ENCODE measurements around the gene FBH1.

FBH1 gene

DNA sequence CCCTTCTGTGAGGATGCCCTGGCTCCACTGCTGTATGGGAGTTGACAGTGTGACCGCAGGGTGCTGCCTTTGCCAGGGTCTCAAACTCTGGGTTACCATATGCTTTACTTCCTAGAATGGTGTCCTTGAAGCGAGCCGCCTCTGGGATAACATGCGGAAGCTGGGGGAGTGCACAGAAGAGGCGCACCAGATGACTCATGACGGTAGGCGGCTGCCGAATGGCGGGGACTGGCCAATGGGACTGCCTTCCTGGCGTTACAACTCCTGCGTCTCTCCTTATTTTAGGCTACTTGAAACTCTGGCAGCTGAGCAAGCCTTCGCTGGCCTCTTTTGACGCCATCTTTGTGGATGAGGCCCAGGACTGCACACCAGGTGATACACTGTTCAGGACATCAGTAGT lies 27.3 kb downstream of the FBH1 start:
- no peak for DNase-seq (ENCODE audit: low read depth)

DNA sequence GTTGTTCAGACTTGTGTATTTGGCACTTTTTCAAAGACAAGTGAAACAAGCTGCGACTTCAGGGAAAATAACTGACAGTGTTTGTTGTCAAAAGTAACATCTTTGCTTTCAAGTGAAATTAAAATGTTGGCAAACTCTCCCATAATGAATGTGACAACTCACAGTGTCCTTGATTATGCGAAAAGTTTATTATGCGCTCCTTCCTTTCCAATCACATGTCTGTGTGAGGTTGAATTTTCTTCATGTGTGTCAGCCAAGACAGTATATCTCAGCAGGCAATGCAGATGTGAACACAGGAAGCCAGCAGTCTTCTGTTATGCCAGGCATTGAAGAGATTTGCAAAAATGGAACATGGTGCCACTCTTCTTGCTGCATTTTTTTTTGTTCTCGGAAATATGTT lies 28.7 kb downstream of the FBH1 start:
- DNase-seq (ENCODE audit: low read depth) = no peak
- no peak overlapping the region for H3K4me3 ChIP-seq (replicated peaks; ENCODE audit: low read depth, low read length)
- TF ChIP-seq, protein P1, sequence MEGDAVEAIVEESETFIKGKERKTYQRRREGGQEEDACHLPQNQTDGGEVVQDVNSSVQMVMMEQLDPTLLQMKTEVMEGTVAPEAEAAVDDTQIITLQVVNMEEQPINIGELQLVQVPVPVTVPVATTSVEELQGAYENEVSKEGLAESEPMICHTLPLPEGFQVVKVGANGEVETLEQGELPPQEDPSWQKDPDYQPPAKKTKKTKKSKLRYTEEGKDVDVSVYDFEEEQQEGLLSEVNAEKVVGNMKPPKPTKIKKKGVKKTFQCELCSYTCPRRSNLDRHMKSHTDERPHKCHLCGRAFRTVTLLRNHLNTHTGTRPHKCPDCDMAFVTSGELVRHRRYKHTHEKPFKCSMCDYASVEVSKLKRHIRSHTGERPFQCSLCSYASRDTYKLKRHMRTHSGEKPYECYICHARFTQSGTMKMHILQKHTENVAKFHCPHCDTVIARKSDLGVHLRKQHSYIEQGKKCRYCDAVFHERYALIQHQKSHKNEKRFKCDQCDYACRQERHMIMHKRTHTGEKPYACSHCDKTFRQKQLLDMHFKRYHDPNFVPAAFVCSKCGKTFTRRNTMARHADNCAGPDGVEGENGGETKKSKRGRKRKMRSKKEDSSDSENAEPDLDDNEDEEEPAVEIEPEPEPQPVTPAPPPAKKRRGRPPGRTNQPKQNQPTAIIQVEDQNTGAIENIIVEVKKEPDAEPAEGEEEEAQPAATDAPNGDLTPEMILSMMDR (IDR thresholded peaks at IDR 0.05; ENCODE audit: low read length, missing control alignments) = no peak

More for the DNA sequence above, 27.3 kb downstream of the FBH1 start:
- TF ChIP-seq, protein P1 (IDR thresholded peaks at IDR 0.05; ENCODE audit: low read length, missing control alignments) = no peak
- H3K4me3 ChIP-seq (replicated peaks; ENCODE audit: low read depth, low read length) = no peak overlapping the region

DNA sequence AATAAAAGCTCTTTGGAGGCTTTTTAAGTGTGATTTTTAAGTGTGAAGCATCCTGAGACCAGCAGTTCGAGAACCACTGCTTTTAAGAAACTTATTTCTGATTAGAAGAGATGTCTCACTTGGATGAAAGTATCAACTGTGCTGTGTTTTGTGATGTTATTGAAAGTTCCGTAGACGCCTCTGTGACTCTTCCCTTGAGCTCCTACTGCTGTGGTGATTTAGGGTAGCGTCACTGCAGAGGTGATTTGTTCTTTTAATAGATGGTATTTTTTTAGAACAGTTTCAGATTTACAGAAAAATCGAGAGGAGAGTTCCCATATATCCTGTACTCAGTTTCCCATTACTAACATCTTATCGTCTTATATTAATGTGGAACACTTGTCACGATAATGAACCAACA lies 29.5 kb downstream of the FBH1 start:
- no peak for DNase-seq (ENCODE audit: low read depth)
- TF ChIP-seq, protein P1 (IDR thresholded peaks at IDR 0.05; ENCODE audit: low read length, missing control alignments) = no peak
- no peak overlapping the region for H3K4me3 ChIP-seq (replicated peaks; ENCODE audit: low read depth, low read length)

DNA sequence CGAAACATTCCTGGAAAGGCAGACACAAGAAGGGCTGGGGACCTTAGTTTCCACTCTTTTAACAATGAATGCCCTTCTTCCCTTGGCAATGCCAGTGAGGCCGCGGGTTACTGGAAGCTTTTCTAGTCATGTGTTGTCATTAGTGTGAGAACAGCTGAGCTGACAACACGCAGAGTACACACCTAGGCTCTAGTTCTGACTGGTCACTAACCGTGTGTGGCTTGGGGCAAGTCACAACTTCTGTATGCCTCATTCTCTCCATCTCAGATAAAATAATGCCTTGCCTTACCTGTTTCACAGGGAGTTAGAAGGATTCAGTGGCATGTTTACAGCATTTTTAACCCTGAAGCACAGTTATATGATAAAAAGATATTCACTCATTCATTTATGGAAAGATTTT lies 31.7 kb downstream of the FBH1 start:
- DNase-seq (ENCODE audit: low read depth) = no peak
- no peak overlapping the region for H3K4me3 ChIP-seq (replicated peaks; ENCODE audit: low read depth, low read length)
- TF ChIP-seq, protein P1 (IDR thresholded peaks at IDR 0.05; ENCODE audit: low read length, missing control alignments) = no peak

DNA sequence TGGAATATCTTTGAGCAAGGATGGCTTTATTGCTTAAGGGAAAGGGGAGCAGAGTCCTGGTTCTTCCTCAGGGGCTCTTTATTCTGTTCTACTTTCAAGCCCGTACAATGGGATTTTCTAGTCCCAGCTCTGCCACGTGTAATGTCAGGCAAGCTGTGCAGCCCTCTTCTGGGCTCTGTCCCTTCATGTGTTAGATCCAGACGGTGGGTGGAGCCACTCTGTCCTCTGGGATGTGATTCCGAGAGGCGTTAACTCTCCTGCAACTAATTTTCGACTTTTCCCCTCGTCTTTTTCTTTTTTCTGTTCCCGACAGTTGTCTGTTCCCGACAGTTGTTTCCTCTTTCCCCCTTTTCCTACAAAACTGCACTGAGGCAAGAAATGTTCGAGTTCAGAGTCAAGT lies 34.8 kb downstream of the FBH1 start:
- DNase-seq (ENCODE audit: low read depth) = no peak
- H3K4me3 ChIP-seq (replicated peaks; ENCODE audit: low read depth, low read length) = no peak overlapping the region
- TF ChIP-seq, protein P1 (IDR thresholded peaks at IDR 0.05; ENCODE audit: low read length, missing control alignments) = no peak

DNA sequence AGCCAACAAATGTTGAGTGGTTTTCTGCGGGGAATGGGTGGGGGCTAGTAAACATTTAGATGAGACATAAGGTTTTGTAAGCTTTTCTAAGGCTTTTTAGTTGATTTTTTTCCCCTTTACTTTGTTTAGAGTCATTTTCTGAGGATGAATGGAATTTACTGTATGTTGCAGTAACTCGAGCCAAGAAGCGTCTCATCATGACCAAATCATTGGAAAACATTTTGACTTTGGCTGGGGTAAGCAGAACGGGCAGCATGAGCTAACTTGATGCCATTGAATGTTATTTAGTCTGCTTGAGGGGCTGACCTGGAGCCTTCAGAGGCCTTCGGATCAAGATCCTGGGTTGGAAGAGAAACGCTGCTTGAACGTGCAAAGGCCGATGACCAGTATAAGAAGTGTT lies 37.3 kb downstream of the FBH1 start:
- TF ChIP-seq, protein P1 (IDR thresholded peaks at IDR 0.05; ENCODE audit: low read length, missing control alignments) = no peak
- H3K4me3 ChIP-seq (replicated peaks; ENCODE audit: low read depth, low read length) = no peak overlapping the region
- peak; percentile 31 for DNase-seq (ENCODE audit: low read depth)

DNA sequence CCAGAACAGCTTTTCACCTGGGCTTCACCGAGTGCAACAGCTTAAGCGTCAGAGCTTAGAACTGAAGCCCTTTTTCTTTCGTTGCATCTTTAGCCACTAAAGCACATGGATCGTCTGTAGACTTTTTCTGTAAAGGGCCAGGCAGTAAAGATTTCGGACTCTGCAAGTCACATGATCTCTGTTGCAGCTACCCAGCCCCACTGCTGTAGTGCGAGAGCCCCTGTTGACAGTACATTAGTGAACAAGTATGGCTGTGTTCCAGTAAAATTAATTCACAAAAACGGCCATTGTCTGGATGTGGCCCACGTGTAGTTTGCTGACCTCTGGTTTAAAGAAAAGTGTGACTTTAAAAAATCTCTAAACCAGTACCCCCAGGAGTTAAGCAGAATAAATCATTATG lies 39.4 kb downstream of the FBH1 start:
- DNase-seq (ENCODE audit: low read depth) = no peak
- TF ChIP-seq, protein P1 (IDR thresholded peaks at IDR 0.05; ENCODE audit: low read length, missing control alignments) = no peak
- H3K4me3 ChIP-seq (replicated peaks; ENCODE audit: low read depth, low read length) = no peak overlapping the region

Measured in fibroblast of pulmonary artery (primary cell).